AG10803 (cell line): ENCODE measurements around the gene DEPDC1B.

Source experiments
- DNase-seq: peaks from one replicate; pipeline ENCODE4 v3.0.0; 2010; ENCODE audit warnings: low read depth
- H3K4me3 ChIP-seq: 2 replicates; pipeline ENCODE4 v1.5.1; 2011; ENCODE audit warnings: mild to moderate bottlenecking, low read length, control low read depth
- TF ChIP-seq, protein P1 (sequence below): conservative IDR thresholded peaks from 2 replicates; pipeline ENCODE4 v1.5.1; 2011; ENCODE audit warnings: mild to moderate bottlenecking, low read length, control low read depth, inconsistent platforms

The DEPDC1B gene

DNA sequence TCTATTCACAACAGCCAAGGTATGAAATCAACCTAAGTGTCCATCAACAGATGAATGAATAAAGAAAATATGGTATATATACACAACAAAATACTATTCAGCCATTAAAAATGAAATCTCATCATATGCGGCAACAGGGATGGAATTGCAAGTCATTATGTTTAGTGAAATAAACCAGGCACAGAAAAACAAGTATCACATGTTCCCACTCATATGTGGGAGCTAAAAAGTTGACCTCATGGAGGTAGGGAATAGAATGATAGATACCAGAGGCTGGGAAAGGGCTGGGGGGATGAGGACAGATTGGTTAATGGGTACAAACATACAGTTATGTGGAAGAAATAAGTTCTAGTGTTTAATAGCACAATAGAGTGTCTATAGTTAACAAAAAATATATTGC is 149.7 kb downstream of the DEPDC1B start:
- DNase-seq = no peak
- TF ChIP-seq, protein P1, sequence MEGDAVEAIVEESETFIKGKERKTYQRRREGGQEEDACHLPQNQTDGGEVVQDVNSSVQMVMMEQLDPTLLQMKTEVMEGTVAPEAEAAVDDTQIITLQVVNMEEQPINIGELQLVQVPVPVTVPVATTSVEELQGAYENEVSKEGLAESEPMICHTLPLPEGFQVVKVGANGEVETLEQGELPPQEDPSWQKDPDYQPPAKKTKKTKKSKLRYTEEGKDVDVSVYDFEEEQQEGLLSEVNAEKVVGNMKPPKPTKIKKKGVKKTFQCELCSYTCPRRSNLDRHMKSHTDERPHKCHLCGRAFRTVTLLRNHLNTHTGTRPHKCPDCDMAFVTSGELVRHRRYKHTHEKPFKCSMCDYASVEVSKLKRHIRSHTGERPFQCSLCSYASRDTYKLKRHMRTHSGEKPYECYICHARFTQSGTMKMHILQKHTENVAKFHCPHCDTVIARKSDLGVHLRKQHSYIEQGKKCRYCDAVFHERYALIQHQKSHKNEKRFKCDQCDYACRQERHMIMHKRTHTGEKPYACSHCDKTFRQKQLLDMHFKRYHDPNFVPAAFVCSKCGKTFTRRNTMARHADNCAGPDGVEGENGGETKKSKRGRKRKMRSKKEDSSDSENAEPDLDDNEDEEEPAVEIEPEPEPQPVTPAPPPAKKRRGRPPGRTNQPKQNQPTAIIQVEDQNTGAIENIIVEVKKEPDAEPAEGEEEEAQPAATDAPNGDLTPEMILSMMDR = no peak
- H3K4me3 ChIP-seq = no peak overlapping the region

DNA sequence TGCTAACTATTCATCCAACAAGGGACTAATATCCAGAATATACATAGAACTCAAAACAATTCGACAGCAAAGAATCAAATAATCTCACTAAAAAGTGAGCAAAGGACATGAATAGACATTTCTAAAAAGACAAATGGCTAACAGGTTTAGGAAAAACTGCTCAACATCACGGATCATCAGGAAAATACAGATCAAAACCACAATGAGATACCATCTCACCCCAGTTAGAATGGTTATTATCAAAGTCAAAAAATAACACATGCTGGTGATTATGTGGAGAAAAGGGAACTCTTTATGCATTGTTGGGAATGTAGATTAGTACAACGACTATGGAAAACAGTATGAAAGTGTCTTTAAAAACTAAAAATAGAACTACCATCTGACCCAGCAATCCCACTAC is 150.1 kb downstream of the DEPDC1B start:
- no peak overlapping the region for H3K4me3 ChIP-seq
- TF ChIP-seq, protein P1 = no peak
- DNase-seq = no peak
